CD4-positive, alpha-beta T cell treated with Interleukin-4 for 1 hour (primary cell): ENCODE results near the gene KIFBP.

Experiments used
- DNase-seq, 2 donors: peaks; one replicate each; pipeline ENCODE4 v3.0.0-alpha.2; 2020 to 2022

Gene KIFBP

DNA sequence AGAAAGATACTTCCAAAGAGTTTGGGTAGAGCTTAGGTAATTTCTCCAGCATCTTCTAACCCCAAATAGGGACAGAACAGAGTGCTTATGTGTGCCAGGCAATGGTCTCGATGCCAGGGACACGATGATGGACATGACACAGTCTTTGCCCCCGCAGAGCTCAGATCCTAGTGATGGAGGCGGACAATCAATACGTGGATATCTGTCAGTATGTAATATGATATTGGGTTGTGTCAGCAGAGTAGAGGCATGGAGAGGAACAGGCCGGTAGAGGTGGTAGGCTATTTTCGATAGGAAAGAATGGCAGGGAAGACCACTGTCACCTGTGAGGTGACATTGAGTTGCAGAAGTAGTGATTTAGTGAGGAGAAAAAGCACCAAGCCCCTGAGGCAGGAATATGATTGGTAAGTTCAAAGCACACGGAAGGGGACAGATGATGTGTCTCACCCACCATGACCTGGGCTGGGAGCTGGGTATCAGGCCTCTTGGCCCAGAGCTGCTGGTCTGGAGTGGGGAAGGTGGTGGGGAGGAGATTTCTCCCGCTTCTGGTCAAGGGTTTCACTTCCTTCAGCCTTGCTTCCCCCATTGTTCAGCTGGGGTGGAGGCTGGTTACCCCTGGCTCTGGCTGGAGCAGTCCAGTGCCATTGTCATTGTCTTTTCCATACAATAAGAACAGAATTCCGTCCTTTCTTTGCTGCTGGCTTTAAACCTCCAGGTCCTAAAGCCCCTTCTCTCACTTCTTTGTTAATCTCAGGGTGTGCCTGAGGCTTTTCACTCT lies 63.3 kb downstream of the KIFBP start:
- DNase-seq: no peak

- no peak for DNase-seq
These were observed 64.1 kb downstream of the KIFBP start for GRCh38 chr10:69052736-69053135.

GRCh38 chr10:69055241-69055640 lies 66.6 kb downstream of the KIFBP start:
- DNase-seq: no peak

DNA sequence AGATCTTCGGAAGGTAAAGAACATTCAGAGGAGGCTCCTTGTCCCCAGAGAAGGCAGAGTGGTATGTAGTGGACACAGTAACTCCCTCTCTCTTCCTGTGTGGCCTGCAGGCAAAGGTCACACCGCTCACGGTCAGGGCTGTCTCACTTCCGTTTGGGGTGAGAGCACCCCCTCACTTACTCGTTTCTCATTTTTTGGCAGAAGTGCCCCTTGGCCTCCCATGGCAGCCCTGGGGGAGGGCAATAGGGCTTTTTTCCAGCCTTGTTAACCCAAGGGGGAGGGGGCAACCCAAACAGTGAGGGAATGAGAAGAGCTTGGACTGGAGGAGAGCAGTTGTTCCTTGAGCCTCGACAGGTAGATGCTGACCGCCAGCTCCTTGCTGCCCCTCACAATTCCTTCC lies 67.5 kb downstream of the KIFBP start:
- peak in 1 of 2 donors; percentile 68 for DNase-seq

GRCh38 chr10:69056536-69057260 lies 68.1 kb downstream of the KIFBP start:
- no peak for DNase-seq

DNA sequence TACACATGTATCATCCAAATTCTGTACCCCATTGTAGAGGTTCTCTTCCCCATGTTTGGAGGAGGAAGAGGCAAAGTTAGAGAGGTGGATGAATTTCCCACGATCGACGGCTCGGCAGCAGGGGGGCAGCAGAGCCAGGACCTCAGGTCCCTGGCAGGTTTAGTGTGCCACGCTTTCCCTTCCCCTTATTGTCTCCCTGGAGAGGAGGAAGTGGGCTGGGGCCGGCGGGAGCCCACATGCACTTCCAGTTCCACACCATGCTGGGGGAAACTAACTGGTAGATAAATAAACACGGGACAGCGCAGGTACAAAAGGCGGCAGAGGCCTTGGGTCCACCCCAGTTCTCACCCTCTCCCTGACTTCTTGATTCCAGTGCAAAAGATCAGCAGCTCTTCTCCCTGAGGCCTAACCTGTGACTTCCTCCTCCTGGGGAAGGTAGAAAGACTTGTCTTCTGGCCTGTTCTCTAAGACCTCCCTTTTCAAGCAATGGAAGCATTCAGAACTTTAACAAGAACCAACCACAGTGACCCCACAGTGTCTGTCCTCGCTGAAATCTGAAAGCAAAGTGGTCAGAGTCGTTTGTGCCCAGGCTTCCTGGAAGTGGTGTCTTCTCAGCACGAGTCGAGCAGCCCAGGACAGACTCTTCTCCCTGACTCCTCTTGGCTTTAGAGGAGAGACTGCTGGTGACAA lies 68.8 kb downstream of the KIFBP start:
- DNase-seq: peak in 1 of 2 donors; percentile 56

DNA sequence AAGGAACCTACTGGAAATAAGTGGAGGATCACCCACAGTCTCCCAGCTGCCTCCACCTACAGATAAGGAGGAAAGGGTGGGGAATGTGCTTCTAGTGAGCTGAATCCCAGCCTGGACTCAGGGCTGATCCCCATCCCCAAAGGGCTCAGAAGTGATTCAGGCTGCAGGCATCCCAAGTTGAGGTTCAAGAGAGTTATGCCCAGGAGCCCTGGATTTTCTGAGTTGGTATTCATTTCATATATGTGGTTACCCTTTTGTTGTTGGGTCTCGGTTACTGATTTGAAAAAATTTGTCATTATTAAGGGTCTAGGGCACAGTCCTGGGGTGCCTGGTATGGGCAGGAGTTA lies 69.3 kb downstream of the KIFBP start:
- no peak for DNase-seq

- no peak for DNase-seq
These were observed 71.7 kb downstream of the KIFBP start for GRCh38 chr10:69060127-69060798.

- peak; percentile 50 to 70 for DNase-seq
These were observed 72.9 kb downstream of the KIFBP start for GRCh38 chr10:69061305-69062161.

DNA sequence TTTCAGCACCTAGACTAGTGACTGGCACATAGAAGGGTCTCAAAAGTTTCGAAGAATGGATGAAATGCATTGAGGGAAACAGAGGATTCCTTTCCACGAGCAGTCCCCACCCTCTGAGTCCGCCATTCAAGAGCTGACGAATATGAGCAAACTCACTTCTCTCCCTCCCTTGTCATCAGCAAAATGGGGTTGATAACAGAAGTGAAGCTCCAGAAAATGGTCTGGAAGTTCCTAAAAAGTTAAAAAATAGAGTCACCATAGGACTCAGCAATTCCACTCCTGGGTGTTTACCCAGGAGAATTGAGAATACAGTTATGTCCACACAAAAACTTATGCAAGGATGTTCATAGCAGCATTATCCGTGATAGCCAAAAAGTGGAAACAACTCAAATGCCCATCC lies 74.3 kb downstream of the KIFBP start:
- DNase-seq: no peak

DNA sequence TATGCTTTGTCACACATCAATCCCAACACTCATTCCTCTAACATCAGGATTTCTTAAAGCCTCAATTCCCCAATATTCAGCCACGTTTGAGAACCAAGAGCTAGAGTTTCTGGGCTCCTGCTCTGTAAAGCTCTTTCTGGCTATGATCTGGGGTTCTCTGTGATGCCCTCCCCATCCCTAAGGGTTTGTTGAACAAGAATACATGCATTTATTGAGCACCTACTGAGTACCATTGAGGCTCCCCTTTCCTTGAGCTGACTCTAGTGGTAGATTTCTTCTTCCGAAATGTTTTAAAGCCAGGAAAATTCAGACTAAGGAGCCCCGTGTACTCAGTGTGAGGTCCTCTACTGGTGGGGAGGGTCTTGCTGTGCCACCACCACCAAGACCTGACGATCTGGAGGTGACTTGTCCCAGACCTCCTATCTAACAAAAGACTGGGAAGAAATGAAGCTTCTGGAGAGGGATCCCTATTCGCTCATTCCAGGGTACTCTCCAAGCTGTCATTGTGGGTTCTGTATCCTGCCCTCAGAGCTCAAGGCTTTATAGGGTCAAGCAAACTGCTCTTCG lies 76.2 kb downstream of the KIFBP start:
- no peak for DNase-seq

- DNase-seq: peak; percentile 34 to 83
These were observed 77.1 kb downstream of the KIFBP start for GRCh38 chr10:69065406-69066361.
